Measurements from ENCODE around the gene CRACDL.
"Not testable (repeated sequence)": the region's sequence is repeated elsewhere in the genome, so short reads cannot be mapped to it uniquely, and the experiment has no call there.

The CRACDL gene

GRCh38 chr2:98877658-98878057, 58.4 kb downstream of the CRACDL start:
- ATAC-seq, result not testable (repeated sequence)

GRCh38 chr2:98876741-98877140, 59.3 kb downstream of the CRACDL start:
- TF ChIP-seq ZNF565 (CRISPR knock-in tag; conservative IDR thresholded peaks at IDR 0.05; ENCODE audit: low read depth) (no peak), ZC3H10 (CRISPR knock-in tag; IDR thresholded peaks at IDR 0.05) (no peak), ISL1 (CRISPR knock-in tag; IDR thresholded peaks at IDR 0.05) (no peak), CSDC2 (CRISPR knock-in tag; IDR thresholded peaks at IDR 0.05) (no peak), PPARA (CRISPR knock-in tag; IDR thresholded peaks at IDR 0.05; ENCODE audit: borderline replicate concordance) (no peak), GLIS3 (CRISPR knock-in tag; IDR thresholded peaks at IDR 0.05) (no peak), ZNF8 (CRISPR knock-in tag; IDR thresholded peaks at IDR 0.05) (no peak), ARNTL (CRISPR knock-in tag; IDR thresholded peaks at IDR 0.05; ENCODE audit: borderline replicate concordance, low read depth) (no peak)
- ATAC-seq, result no peak

GRCh38 chr2:98875746-98876145, 60.3 kb downstream of the CRACDL start:
- TF ChIP-seq TCF4 (CRISPR knock-in tag; IDR thresholded peaks at IDR 0.05; ENCODE audit: borderline replicate concordance), result no peak
- TF ChIP-seq PATZ1 (CRISPR knock-in tag; IDR thresholded peaks at IDR 0.05; ENCODE audit: borderline replicate concordance), result no peak
- no peak for TF ChIP-seq ZNF70 (CRISPR knock-in tag; IDR thresholded peaks at IDR 0.05)
- TF ChIP-seq ZFP30 (CRISPR knock-in tag; IDR thresholded peaks at IDR 0.05), result no peak
- no peak for TF ChIP-seq RARB (CRISPR knock-in tag; IDR thresholded peaks at IDR 0.05)
- no peak for TF ChIP-seq OSR1 (CRISPR knock-in tag; IDR thresholded peaks at IDR 0.05)
- TF ChIP-seq CSDC2 (CRISPR knock-in tag; IDR thresholded peaks at IDR 0.05), result no peak
- TF ChIP-seq, protein P1, sequence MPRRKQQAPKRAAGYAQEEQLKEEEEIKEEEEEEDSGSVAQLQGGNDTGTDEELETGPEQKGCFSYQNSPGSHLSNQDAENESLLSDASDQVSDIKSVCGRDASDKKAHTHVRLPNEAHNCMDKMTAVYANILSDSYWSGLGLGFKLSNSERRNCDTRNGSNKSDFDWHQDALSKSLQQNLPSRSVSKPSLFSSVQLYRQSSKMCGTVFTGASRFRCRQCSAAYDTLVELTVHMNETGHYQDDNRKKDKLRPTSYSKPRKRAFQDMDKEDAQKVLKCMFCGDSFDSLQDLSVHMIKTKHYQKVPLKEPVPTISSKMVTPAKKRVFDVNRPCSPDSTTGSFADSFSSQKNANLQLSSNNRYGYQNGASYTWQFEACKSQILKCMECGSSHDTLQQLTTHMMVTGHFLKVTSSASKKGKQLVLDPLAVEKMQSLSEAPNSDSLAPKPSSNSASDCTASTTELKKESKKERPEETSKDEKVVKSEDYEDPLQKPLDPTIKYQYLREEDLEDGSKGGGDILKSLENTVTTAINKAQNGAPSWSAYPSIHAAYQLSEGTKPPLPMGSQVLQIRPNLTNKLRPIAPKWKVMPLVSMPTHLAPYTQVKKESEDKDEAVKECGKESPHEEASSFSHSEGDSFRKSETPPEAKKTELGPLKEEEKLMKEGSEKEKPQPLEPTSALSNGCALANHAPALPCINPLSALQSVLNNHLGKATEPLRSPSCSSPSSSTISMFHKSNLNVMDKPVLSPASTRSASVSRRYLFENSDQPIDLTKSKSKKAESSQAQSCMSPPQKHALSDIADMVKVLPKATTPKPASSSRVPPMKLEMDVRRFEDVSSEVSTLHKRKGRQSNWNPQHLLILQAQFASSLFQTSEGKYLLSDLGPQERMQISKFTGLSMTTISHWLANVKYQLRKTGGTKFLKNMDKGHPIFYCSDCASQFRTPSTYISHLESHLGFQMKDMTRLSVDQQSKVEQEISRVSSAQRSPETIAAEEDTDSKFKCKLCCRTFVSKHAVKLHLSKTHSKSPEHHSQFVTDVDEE (CRISPR knock-in tag; IDR thresholded peaks at IDR 0.05), result no peak
- no peak for TF ChIP-seq ZNF565 (CRISPR knock-in tag; conservative IDR thresholded peaks at IDR 0.05; ENCODE audit: low read depth)
- no peak for ATAC-seq

GRCh38 chr2:98875081-98875728, 60.8 kb downstream of the CRACDL start:
- TF ChIP-seq ARNTL (CRISPR knock-in tag; IDR thresholded peaks at IDR 0.05; ENCODE audit: borderline replicate concordance, low read depth) (no peak), ISL1 (CRISPR knock-in tag; IDR thresholded peaks at IDR 0.05) (no peak), ESRRG (CRISPR knock-in tag; IDR thresholded peaks at IDR 0.05) (no peak), GLIS3 (CRISPR knock-in tag; IDR thresholded peaks at IDR 0.05) (no peak), RARB (CRISPR knock-in tag; IDR thresholded peaks at IDR 0.05) (no peak), ZFP30 (CRISPR knock-in tag; IDR thresholded peaks at IDR 0.05) (no peak), CREB5 (CRISPR knock-in tag; IDR thresholded peaks at IDR 0.05; ENCODE audit: low read depth) (no peak), CSDC2 (CRISPR knock-in tag; IDR thresholded peaks at IDR 0.05) (no peak), ZNF70 (CRISPR knock-in tag; IDR thresholded peaks at IDR 0.05) (no peak), CSRNP3 (CRISPR knock-in tag; IDR thresholded peaks at IDR 0.05) (no peak), ZFP3 (CRISPR knock-in tag; IDR thresholded peaks at IDR 0.05) (no peak), ZC3H10 (CRISPR knock-in tag; IDR thresholded peaks at IDR 0.05) (no peak), SNAI2 (CRISPR knock-in tag; IDR thresholded peaks at IDR 0.05) (no peak), PATZ1 (CRISPR knock-in tag; IDR thresholded peaks at IDR 0.05; ENCODE audit: borderline replicate concordance) (no peak), OSR1 (CRISPR knock-in tag; IDR thresholded peaks at IDR 0.05) (no peak), ZNF565 (CRISPR knock-in tag; conservative IDR thresholded peaks at IDR 0.05; ENCODE audit: low read depth) (no peak)
- TF ChIP-seq, protein P1 (CRISPR knock-in tag; IDR thresholded peaks at IDR 0.05), result no peak
- ATAC-seq, result no peak

Data from SK-N-SH treated with all-trans-retinoic acid at 6 μM for 48 hours (cell line).